Activated CD4-positive, alpha-beta memory T cell treated with anti-CD3 and anti-CD28 coated beads, Interleukin-2, amount 10 ng/mL, durations not matched to agents 7 days and 5 days (primary cell): ENCODE data around the gene BEND6. TPM values are rescaled to one million over a fixed set of nuclear protein-coding genes. Genes with fewer than 3 reads are reported as not detected.

Experiments used
- CTCF ChIA-PET: fragments of 350-600 bp; sonication (Branson Sonifier 250); formaldehyde crosslinking; loops from one replicate; lab custom pipeline; 2021; ENCODE audit warnings: antibody characterized with exemption, inconsistent platforms; lab: Charles Lee
- POLR2A ChIA-PET: fragments of 350-600 bp; sonication (Branson Sonifier 250); formaldehyde crosslinking; loops from one replicate; lab custom pipeline; 2021; ENCODE audit warnings: antibody characterized with exemption; lab: Charles Lee
- DNase-seq: peaks from one replicate; pipeline ENCODE4 v3.0.0-alpha.2; 2020
- H3K27ac Mint-ChIP-seq: one replicate; pipeline ENCODE4 v1.8.0; 2021; ENCODE audit warnings: mild to moderate bottlenecking, mixed read lengths
- H3K27me3 Mint-ChIP-seq: one replicate; pipeline ENCODE4 v1.8.0; 2021; ENCODE audit warnings: mixed read lengths
- H3K36me3 Mint-ChIP-seq: one replicate; pipeline ENCODE4 v1.8.0; 2021; ENCODE audit warnings: low read depth, mixed read lengths
- H3K4me1 Mint-ChIP-seq: one replicate; pipeline ENCODE4 v1.8.0; 2021; ENCODE audit warnings: mixed read lengths
- H3K4me3 Mint-ChIP-seq: one replicate; pipeline ENCODE4 v1.8.0; 2021; ENCODE audit warnings: mild to moderate bottlenecking, mixed read lengths
- H3K9me3 Mint-ChIP-seq: one replicate; pipeline ENCODE4 v1.8.0; 2021; ENCODE audit warnings: mixed read lengths
- total RNA-seq, 2 experiments: library from RNA; stranded (reverse); gene quantifications; one replicate each; pipeline ENCODE4 v1.2.3, GENCODE V29; 2021

BEND6 gene
- total RNA-seq, 2 experiments from 2014 or later = not detected

DNA sequence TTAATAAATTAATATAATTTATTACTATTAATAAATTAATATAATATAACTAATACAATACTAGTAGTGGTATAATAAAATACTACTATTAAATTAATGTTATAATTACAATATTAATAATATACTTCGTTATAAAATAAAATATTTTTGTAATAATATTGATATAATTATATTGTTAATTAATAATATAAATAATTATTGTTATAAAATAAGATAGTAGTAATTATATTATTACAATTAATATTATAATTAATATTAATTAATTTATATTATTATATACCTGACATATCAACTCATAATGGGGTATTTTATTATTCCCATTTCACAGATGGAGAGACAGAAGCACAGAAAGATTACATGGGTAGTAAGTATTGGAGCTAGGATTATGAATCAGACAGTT lies 8.9 kb downstream of the BEND6 start:
- peaks cover 15% of the 10 kb centered on the region for H3K27me3 Mint-ChIP-seq
- H3K9me3 Mint-ChIP-seq = no peaks in the 10 kb centered on the region
- H3K4me3 Mint-ChIP-seq = no peak overlapping the region
- ChIA-PET POLR2A (no interaction called here), CTCF (interaction anchor here (1.3 to 1.5 kb wide), 2 partner anchors 61 to 353 kb away, joined by 3 to 4 read pairs; no protein-coding TSS in a partner anchor)
- no peaks in the 10 kb centered on the region for H3K36me3 Mint-ChIP-seq
- no peak for DNase-seq
- no peak overlapping the region for H3K27ac Mint-ChIP-seq
- no peaks in the 10 kb centered on the region for H3K4me1 Mint-ChIP-seq

DNA sequence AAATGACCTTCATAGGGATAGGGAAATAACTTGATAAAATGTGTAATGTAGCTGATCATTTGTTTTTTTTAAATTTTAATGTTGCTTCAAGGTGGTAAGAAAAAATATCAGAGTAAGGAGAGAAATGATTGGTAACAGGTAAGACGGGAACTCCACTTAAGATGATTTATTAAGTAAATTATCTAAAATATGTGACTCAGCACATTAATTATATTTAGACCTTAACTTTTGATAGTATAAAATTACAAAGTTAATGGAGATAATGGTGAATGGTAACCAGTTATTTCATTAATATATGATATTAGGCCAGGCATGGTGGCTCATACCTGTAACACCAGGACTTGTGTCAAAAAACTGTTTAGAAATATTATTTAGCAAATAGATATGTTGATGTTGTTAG lies 10.2 kb downstream of the BEND6 start:
- no peak for DNase-seq
- H3K4me1 Mint-ChIP-seq = no peaks in the 10 kb centered on the region
- H3K4me3 Mint-ChIP-seq = no peak overlapping the region
- H3K27ac Mint-ChIP-seq = no peak overlapping the region
- ChIA-PET CTCF (interaction anchor here (1.0 kb wide), 1 partner anchor 208 kb away, joined by 3 read pairs; no protein-coding TSS in a partner anchor), POLR2A (no interaction called here)
- H3K9me3 Mint-ChIP-seq = no peaks in the 10 kb centered on the region
- H3K27me3 Mint-ChIP-seq = peaks cover 12% of the 10 kb centered on the region
- no peaks in the 10 kb centered on the region for H3K36me3 Mint-ChIP-seq

DNA sequence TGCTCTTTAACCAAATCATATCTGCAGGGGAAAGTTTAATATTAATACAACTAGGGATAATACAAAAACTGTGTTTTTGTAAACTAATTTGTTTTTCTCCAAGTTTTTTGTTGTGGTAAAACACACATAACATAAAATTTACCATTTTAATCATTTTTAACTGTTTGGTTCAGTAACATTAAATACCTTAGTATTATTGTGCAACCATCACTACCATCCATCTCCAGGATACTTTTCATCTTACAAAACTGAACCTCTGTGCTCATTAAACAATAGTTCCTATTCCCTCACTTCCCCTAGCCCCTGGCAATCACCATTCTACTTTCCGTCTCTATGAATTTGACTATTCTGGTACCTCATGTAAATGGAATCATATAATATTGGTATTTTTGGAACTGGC lies 15.9 kb downstream of the BEND6 start:
- no peaks in the 10 kb centered on the region for H3K4me1 Mint-ChIP-seq
- ChIA-PET CTCF (no interaction called here), POLR2A (no interaction called here)
- DNase-seq = no peak
- H3K27me3 Mint-ChIP-seq = peaks cover 9% of the 10 kb centered on the region
- H3K36me3 Mint-ChIP-seq = no peaks in the 10 kb centered on the region
- no peak overlapping the region for H3K27ac Mint-ChIP-seq
- no peak overlapping the region for H3K4me3 Mint-ChIP-seq
- no peaks in the 10 kb centered on the region for H3K9me3 Mint-ChIP-seq

DNA sequence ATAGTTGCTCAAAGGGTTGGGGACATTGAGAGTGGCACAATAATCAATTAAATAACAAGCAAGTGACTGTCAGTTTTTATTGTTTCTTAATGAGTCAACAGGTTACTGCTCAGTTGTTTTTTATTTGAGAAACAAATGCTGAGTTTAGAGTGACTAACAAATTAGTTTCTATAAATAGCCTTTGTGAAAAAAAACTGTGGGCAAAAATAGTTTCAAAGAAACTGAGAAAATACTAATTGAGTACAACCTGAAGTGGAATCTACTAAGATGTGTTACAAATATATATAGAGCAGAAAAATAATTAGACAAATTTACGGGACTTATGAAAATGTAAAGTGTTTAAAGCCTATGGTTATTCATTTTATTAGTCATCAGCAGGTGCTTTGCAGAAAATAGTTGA lies 22.3 kb downstream of the BEND6 start:
- peaks cover 4% of the 10 kb centered on the region for H3K9me3 Mint-ChIP-seq
- ChIA-PET POLR2A (no interaction called here), CTCF (no interaction called here)
- no peaks in the 10 kb centered on the region for H3K36me3 Mint-ChIP-seq
- no peak for DNase-seq
- H3K4me1 Mint-ChIP-seq = no peaks in the 10 kb centered on the region
- peaks cover 10% of the 10 kb centered on the region for H3K27me3 Mint-ChIP-seq
- no peak overlapping the region for H3K27ac Mint-ChIP-seq
- H3K4me3 Mint-ChIP-seq = no peak overlapping the region

DNA sequence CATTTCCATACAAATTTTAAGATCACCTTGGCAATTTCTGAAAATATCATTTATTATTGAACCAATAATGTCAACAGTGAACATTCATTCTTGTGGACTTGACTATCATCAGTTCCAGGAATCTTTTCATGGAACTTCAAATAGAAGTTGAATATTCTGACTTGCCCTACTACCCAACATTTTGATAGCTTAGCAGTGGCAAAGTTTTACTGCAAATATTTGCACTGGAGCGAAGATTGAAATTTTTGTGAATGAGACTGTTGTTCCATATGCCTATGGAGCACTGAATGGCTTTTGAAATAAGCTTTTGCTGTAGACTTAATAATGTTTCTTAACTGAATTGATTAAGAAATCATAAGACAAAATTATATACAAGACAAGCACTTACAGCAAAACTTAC lies 23.6 kb downstream of the BEND6 start:
- H3K27ac Mint-ChIP-seq = no peak overlapping the region
- ChIA-PET POLR2A (no interaction called here), CTCF (no interaction called here)
- H3K4me3 Mint-ChIP-seq = no peak overlapping the region
- H3K9me3 Mint-ChIP-seq = peaks cover 4% of the 10 kb centered on the region
- H3K36me3 Mint-ChIP-seq = no peaks in the 10 kb centered on the region
- H3K4me1 Mint-ChIP-seq = no peaks in the 10 kb centered on the region
- peaks cover 8% of the 10 kb centered on the region for H3K27me3 Mint-ChIP-seq
- DNase-seq = no peak

DNA sequence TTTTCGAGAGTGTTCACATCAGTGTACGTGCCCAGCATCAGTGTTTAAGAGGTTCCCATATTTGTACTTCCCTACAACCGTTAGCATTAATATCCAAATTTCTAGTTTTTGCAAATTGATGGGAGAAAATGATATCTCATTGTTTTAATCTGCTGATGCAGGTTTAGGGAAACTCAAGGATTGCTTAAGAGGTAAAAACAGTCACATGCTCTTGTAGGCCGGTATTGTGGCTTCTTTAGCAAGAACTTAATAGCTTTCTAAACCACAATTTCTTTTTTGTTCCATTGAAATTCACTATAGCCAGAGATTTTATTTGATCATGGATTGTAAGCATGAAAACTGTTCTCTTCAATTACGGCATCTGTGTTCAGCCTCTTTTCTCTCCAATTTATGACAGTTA lies 29.5 kb downstream of the BEND6 start:
- H3K9me3 Mint-ChIP-seq = no peaks in the 10 kb centered on the region
- H3K36me3 Mint-ChIP-seq = no peaks in the 10 kb centered on the region
- ChIA-PET POLR2A (no interaction called here), CTCF (interaction anchor here (0.5 to 1.1 kb wide), 2 partner anchors 16 to 80 kb away, joined by 3 read pairs; no protein-coding TSS in a partner anchor)
- no peaks in the 10 kb centered on the region for H3K4me1 Mint-ChIP-seq
- H3K4me3 Mint-ChIP-seq = no peak overlapping the region
- no peak overlapping the region for H3K27ac Mint-ChIP-seq
- peaks cover 21% of the 10 kb centered on the region for H3K27me3 Mint-ChIP-seq
- no peak for DNase-seq

DNA sequence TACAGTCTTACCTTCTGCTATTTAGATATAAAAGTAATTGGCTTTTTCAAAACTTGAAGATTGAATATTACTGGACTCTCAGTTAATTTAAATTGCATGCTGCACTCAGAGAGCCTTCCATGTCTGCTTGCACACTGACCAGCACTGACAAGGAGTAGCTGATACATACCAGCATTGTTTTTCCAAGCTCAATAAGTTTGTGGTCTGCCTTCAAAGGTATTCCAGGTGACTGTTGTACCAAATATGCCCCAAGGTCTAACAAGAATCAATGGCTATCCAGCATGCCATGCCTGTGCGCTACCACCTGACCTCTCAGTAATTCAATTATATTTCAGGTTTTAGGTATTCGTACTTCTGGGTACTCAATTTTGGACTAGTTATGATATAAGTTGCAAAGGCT lies 30.0 kb downstream of the BEND6 start:
- Mint-ChIP-seq H3K4me1 (no peaks in the 10 kb centered on the region), H3K4me3 (no peak overlapping the region), H3K36me3 (no peaks in the 10 kb centered on the region), H3K9me3 (no peaks in the 10 kb centered on the region), H3K27me3 (peaks cover 24% of the 10 kb centered on the region), H3K27ac (no peak overlapping the region)
- POLR2A ChIA-PET = no interaction called here
- no peak for DNase-seq
- CTCF ChIA-PET = interaction anchor here (1.1 kb wide), 1 partner anchor 81 kb away, joined by 3 read pairs; no protein-coding TSS in a partner anchor

DNA sequence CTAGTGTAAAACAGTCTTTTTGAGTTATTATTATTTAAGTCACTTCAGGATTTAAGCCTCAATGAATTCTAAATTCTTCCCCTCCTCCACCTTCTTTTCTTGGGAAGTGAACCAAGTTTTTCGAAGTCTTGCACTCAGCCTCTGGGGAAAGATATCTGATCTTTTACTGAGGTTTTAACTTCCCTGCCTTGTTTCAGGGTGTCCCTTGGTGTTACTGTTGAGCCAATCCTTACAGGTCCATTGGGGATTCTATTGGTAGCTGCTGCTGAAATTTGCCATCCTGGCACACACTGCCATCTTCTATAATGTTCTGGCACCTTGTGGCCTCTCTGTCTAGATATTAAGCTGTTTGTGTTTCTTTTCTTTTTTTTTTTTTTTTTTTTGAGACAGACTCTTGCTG lies 31.7 kb downstream of the BEND6 start:
- ChIA-PET CTCF (no interaction called here), POLR2A (no interaction called here)
- Mint-ChIP-seq H3K27me3 (peaks cover 27% of the 10 kb centered on the region), H3K4me3 (no peak overlapping the region), H3K36me3 (no peaks in the 10 kb centered on the region), H3K9me3 (no peaks in the 10 kb centered on the region), H3K27ac (no peak overlapping the region), H3K4me1 (no peaks in the 10 kb centered on the region)
- no peak for DNase-seq

DNA sequence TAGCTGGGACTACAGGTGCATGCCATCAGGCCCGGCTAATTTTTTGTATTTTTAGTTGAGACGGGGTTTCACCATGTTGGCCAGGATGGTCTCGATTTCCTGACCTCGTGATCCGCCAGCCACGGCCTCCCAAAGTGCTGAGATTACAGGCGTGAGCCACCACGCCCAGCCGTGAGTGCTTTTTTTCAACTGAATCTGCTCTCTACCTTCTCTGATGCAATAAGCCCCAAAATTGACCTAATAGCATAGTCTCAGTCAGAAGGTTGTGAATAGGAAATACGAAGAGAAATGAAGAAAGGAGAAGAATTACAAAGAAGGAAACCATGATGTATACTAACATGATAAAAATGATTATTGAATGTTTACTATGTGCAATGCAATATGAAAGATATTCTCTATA lies 33.2 kb downstream of the BEND6 start:
- Mint-ChIP-seq H3K4me3 (no peak overlapping the region), H3K4me1 (no peaks in the 10 kb centered on the region), H3K27ac (no peak overlapping the region), H3K9me3 (no peaks in the 10 kb centered on the region), H3K27me3 (peaks cover 26% of the 10 kb centered on the region), H3K36me3 (no peaks in the 10 kb centered on the region)
- no peak for DNase-seq
- ChIA-PET POLR2A (no interaction called here), CTCF (no interaction called here)

DNA sequence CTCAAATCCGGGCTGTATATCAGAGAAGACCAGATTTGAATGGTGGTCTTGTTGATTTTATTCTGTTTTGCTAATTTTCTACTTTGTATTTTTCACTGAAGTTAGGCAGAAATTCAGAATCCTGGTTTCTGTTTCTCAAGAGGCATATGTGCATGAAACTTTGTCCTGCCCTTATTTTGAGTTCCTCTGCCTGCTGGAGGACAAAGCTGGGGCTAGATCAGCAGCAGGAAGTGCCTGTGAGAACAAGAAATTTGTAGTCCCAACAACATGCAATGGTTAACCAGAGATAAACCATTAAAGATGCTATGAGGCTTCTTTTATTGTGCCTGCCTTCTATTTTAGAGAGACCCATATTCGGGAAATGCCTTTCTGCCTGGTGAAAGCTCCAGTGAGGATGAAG lies 37.1 kb downstream of the BEND6 start:
- H3K36me3 Mint-ChIP-seq = no peaks in the 10 kb centered on the region
- POLR2A ChIA-PET = no interaction called here
- no peaks in the 10 kb centered on the region for H3K9me3 Mint-ChIP-seq
- H3K27me3 Mint-ChIP-seq = peaks cover 22% of the 10 kb centered on the region
- DNase-seq = no peak
- H3K27ac Mint-ChIP-seq = no peak overlapping the region
- no peak overlapping the region for H3K4me3 Mint-ChIP-seq
- CTCF ChIA-PET = interaction anchor here (1.1 kb wide), 1 partner anchor 29 kb away, joined by 3 read pairs; no protein-coding TSS in a partner anchor
- no peaks in the 10 kb centered on the region for H3K4me1 Mint-ChIP-seq

DNA sequence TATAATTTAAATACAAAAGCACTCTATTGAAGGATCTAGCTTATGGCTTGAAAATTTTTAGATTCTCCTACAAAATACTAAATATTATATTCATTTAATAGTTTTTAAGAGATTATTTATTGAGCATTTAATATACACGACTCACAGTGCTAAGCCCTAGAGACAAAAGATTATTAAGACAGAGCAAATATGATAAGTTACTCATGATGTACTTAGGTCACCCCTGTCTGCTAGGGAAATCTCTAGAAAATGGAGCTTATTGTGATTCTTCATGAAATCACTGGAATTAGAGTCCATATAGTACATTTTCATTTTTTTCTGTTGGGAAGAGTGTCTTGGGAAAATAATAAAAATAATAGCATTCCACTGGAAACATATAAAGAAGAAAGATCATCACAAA lies 37.8 kb downstream of the BEND6 start:
- ChIA-PET POLR2A (no interaction called here), CTCF (interaction anchor here (1.1 kb wide), 1 partner anchor 29 kb away, joined by 3 read pairs; no protein-coding TSS in a partner anchor)
- Mint-ChIP-seq H3K4me3 (no peak overlapping the region), H3K36me3 (no peaks in the 10 kb centered on the region), H3K4me1 (no peaks in the 10 kb centered on the region), H3K27ac (no peak overlapping the region), H3K9me3 (no peaks in the 10 kb centered on the region), H3K27me3 (peaks cover 19% of the 10 kb centered on the region)
- DNase-seq = no peak

DNA sequence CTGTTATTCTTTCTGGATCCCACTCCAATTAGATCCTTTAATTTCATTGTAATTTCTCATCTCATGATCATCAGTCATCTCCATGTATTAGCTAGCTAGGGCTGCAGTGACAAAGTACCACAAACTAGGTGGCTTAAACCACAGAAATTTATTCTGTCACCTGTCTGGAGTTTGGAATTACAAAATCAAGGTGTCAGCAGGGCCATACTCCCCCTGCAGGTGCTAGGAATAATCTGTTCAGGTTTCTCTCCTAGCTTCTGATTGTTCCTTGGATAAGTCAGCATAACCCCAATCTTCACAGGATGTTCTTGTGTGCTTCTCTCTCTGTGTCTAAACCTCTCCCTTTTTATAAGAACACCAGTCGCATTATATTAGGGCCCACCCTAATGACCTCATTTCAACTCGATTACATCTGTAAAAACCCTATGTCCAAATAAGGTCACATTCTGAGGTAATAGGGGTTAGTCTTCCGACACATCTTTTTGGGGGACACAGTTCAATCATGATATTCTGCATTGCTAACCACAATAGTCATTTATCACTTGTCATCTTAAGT lies 40.5 kb downstream of the BEND6 start:
- ChIA-PET CTCF (no interaction called here), POLR2A (no interaction called here)
- Mint-ChIP-seq H3K27me3 (peaks cover 9% of the 10 kb centered on the region), H3K4me3 (no peak overlapping the region), H3K4me1 (no peaks in the 10 kb centered on the region), H3K27ac (no peak overlapping the region), H3K9me3 (no peaks in the 10 kb centered on the region), H3K36me3 (no peaks in the 10 kb centered on the region)
- no peak for DNase-seq

DNA sequence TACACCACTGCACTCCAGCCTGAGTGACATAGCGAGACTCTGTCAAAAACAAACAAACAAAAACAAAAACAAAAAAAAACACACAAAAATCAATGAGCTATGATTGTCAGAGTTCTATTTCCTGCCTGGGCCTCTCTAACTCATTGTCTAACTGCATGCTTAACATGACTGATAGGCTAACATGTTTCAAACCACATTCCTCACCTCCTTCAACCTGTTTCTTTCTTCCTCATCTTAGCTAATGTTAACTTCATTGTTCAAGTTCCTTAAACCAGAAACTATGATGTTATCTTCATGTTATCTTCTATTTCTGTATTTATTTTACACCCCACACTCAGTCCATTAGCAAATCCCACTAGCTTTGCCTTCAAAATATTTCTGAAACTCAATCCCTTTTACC lies 41.5 kb downstream of the BEND6 start:
- Mint-ChIP-seq H3K27ac (no peak overlapping the region), H3K36me3 (no peaks in the 10 kb centered on the region), H3K4me1 (no peaks in the 10 kb centered on the region), H3K27me3 (peaks cover 8% of the 10 kb centered on the region), H3K4me3 (no peak overlapping the region), H3K9me3 (no peaks in the 10 kb centered on the region)
- DNase-seq = no peak
- CTCF ChIA-PET = interaction anchor here (0.9 kb wide), 1 partner anchor 18 kb away, joined by 3 read pairs; no protein-coding TSS in a partner anchor
- POLR2A ChIA-PET = no interaction called here

DNA sequence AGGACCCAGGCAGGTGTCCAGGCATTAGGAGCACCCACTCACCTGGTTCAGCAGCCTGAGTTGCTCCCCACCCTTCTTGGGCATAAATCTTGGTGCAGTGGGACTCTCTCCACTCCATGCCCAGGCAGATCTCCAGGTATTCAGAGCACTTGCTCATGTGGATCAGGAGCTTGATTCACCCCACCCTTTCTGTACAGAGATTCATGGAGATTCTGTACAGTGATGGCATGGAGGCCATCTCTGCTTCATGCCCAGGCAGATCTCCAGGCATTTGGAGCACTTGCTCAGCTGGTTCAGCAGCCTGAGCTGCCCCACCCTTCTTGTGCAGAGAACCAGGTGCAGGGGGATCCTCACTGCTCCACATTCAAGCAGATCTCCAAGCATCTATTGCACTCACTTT lies 44.1 kb downstream of the BEND6 start:
- H3K36me3 Mint-ChIP-seq = no peaks in the 10 kb centered on the region
- no peak overlapping the region for H3K27ac Mint-ChIP-seq
- H3K4me3 Mint-ChIP-seq = no peak overlapping the region
- POLR2A ChIA-PET = no interaction called here
- peaks cover 17% of the 10 kb centered on the region for H3K27me3 Mint-ChIP-seq
- DNase-seq = no peak
- no peaks in the 10 kb centered on the region for H3K9me3 Mint-ChIP-seq
- CTCF ChIA-PET = no interaction called here
- no peaks in the 10 kb centered on the region for H3K4me1 Mint-ChIP-seq
